ENCODE results near the gene HMGCS1. TPM values are rescaled to one million over a fixed set of nuclear protein-coding genes. Genes with fewer than 3 reads are reported as not detected.
A peak's percentile ranks its signal among the peaks of the same experiment; 100 is the strongest.
"Not testable (repeated sequence)": the region's sequence is repeated elsewhere in the genome, so short reads cannot be mapped to it uniquely, and the experiment has no call there.

HMGCS1 gene
- total RNA-seq = 51.9 and 101 TPM in 2 replicates
- 61.3 TPM for polyA plus RNA-seq (2012)

DNA sequence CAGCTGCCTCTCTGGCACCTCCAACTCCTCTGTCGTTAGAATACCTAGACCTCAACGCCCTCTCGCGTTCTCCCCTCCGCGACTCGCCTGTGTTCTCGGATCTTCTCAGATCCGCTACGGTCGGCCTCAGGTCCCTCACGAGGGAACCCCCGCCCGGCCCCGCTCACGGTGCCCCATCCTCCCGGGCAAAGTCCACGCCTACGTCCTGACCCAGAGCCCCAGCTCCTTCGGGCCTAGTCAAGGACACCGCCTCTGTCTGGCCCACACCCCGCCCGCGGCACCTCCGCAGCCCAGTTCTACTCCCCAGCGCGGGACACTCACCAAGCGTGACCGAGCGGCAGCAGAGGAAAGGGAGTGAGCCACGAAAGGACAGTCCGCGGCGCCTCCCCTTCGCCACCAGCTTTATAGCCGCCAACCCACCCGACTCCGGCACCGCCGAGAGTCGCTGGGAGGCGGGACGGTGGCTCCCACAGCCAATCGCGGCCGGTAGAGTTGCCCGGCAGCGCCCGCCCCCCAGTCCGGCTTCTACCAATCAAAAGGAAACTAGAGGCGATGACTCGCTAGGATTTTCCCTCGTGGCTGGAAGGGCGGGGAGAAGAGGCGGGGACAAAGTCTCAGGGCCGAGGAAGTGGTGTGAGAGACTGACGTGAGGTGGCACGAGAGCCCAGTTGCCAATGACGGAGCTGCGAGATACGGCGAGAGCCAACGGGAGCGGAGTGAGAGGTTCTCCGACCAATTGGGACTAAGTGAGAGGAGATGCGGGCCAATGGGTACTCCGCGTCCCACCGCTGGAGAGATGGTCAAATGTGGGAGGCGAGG, at the start of gene HMGCS1:
Gene HMGCS1 (minus strand): TSS at position 378 of the 819 bp plus-strand sequence. CDS start 14,447 bp downstream, outside the sequence.
- DNase-seq (ENCODE audit: low read depth) = peak; percentile 100

DNA sequence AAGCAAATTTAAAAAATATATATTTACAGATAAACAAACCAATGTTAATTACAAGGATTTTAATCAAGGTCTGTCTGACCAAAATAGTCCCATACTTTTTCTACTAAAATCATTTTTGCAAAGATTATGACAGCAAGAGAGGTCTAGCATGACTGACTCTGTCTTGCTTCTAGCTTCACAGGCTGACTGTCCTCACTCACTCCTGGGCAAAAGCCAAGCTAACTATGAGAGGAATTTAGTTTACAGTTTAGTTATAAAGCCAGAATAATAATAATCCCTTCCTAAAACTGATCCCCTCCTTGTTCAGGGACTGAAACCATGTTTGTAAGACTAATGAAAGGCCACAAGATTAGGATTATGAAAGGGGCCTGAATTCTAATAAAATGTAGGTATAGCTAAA, 45.5 kb upstream of the HMGCS1 start:
- no peak for DNase-seq (ENCODE audit: low read depth)

DNA sequence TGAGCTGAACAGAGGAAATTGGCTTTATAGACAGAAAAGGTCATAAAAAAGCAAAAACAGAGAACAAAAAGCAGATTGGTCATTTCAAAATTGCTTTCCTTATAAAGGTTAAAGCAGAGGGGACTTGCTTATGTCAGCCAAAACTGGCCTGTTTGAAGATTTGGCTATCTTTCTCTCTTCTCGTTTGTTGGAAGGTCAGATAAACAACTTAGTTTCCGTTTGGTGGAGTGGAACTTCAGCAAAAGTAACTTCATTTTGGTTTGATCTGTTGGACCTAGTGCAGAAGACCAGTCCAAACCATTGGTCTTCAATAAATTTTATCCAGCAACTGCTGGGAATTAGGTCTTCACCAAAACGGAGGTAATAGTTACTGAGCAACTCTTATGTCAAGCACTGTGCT, 45.1 kb upstream of the HMGCS1 start:
- no peak for DNase-seq (ENCODE audit: low read depth)

- DNase-seq (ENCODE audit: low read depth) = no peak
Observed at GRCh38 chr5:43357878-43358281, 44.7 kb upstream of the HMGCS1 start.

DNA sequence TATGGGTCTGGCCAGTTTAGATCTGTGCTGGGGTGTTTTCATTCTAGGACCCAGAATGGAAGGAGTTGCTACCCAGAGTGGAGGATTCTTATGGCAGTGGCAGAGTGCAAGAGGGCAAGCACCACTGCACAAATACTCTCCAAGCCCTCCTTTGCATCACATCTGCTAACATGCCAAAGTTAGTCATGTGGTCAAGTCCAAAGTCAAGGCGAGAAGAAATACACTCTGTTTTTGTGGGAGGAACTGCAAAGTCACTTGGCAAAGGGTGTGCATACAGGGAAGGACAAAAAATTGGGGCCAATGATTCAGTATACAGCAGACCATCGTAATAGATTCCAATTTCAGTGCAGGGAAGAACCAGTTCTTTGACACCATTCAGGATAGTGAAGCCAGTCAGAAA, 43.9 kb upstream of the HMGCS1 start:
- DNase-seq (ENCODE audit: low read depth) = no peak

- DNase-seq (ENCODE audit: low read depth) = no peak
Observed at GRCh38 chr5:43354774-43355173, 41.6 kb upstream of the HMGCS1 start.

DNA sequence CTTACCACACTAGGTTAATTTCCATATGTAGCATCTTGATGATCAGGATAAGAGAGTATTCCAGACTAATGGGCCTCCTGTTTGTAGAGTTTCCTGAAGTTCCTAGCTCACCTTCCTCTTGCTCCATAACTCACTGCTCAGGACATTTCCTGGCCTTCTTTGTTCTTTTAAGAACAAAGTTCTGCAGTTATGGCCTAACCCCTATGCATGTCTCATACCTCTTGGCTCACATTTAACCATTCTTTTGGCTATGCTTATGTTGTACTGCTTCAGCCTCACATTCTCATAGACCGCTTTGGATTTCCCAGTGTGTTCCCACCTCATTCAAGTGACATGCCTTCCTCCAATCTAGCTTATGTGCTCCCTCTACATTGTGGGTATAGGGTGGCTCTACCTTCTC, 40.5 kb upstream of the HMGCS1 start:
- no peak for DNase-seq (ENCODE audit: low read depth)

DNA sequence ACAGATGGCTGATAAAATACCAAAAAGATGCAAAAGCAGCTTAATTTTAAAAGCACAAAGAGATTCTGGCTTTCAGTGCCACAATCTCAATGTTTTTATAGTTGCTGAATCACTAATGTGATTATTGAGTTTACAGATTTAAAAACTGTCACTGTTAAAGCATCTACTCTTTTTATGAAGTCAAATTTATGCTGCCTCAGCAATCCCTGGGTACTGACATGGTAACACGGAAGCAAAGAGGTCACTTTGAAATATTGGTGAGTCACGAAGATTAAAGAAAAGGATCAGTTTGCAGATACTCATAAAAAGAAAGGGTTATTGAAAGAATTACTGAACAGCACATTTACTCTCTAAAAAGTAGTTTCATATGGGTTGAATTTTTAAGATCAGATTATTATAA, 39.7 kb upstream of the HMGCS1 start:
- DNase-seq (ENCODE audit: low read depth) = no peak

GRCh38 chr5:43352131-43352530, 38.9 kb upstream of the HMGCS1 start:
- DNase-seq (ENCODE audit: low read depth) = no peak

GRCh38 chr5:43348861-43349363, 35.7 kb upstream of the HMGCS1 start:
- no peak for DNase-seq (ENCODE audit: low read depth)

- no peak for DNase-seq (ENCODE audit: low read depth)
Observed at GRCh38 chr5:43348207-43348606, 35.0 kb upstream of the HMGCS1 start.

DNA sequence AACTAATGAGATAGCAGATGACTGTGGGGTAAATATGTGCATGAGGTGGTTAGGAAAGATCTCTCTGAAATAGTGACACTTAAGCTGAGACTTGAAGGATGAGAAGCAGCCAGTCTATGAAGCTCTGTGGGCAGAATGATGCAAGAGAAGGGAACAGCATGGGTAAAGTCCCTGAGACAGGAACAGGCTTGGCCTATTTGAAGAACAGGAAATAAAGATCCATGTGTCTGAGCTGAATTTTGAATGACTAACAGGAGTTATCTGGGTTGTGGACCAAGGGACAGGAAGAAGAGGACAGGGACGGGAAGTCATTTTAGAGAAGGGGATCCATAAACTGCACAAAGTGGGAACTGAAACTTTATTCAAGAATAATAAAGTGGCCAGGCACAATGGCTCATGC, 25.6 kb upstream of the HMGCS1 start:
- no peak for DNase-seq (ENCODE audit: low read depth)

DNA sequence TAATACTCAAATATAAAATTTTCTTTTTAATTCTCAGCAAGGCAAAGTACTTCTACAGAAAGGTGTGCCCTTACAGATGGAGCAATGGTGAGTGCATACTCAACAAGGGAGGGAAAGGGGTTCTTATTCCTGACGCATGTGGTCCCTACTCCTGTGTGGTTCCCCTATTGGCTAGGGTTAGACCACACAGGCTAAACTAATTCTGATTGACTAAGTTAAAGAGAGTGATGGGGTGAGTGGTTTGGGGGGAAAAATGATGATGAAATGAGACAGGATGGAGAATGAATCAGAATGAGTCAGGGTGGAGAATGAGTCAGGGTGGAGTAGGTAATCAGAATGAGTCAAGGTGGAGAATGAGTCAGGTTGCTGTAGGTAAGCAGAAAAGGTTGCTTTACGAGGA, 22.9 kb upstream of the HMGCS1 start:
- DNase-seq (ENCODE audit: low read depth) = no peak

DNA sequence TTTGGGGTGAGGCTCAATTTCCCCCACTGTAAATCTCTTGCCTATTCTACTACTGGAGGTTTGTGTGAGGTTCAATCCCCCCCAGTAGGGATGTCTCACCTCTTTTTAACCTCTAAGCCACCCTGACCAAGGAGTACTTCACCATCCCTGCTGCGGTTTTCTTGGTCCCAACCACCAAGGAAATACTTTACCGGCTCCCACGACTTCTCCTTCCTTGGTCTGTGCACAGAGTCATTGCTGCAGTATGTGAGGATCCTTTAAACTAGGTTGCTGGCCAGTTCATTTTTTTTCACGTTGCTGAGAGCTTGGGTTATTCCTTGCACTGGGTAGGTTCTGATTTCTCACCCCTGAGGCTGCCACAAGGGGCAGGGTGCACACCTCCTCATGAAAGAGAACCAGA, 22.5 kb upstream of the HMGCS1 start:
- no peak for DNase-seq (ENCODE audit: low read depth)

- no peak for DNase-seq (ENCODE audit: low read depth)
Observed at GRCh38 chr5:43332401-43332800, 19.2 kb upstream of the HMGCS1 start.

- not testable (repeated sequence) for DNase-seq (ENCODE audit: low read depth)
Observed at GRCh38 chr5:43325624-43326023, 12.4 kb upstream of the HMGCS1 start.

DNA sequence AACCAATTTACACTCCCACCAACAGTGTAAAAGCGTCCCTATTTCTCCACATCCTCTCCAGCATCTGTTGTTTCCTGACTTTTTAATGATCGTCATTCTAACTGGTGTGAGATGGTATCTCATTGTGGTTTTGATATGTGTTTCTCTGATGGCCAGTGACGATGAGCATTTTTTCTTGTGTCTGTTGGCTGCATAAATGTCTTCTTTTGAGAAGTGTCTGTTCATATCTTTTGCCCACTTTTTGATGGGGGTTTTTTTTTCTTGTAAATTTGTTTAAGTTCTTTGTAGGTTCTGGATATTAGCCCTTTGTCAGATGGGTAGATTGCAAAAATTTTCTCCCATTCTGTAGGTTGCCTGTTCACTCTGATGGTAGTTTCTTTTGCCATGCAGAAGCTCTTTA, 10.3 kb upstream of the HMGCS1 start:
- DNase-seq (ENCODE audit: low read depth) = not testable (repeated sequence)

DNA sequence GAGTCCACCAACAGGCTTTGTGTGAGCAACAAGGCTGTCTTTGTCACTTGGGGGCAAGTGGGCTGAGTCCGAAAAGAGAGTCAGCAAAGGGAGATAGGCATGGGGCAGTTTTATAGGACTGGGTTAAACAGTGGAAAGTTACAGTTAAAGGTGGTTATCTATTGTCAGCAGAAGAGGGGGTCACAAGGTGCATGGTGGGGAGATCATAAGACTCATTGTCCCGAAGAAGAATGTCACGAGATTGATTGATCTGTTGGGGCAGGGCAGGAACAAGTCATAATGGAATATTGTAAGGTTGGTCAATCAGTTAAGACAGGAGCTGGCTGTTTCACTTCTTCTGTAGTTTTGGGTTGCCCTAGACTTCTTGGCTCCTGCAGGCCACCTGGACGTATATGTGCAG, 7.6 kb upstream of the HMGCS1 start:
- DNase-seq (ENCODE audit: low read depth) = no peak

- DNase-seq (ENCODE audit: low read depth) = no peak
Observed at GRCh38 chr5:43316421-43316820, 3.2 kb upstream of the HMGCS1 start.

DNA sequence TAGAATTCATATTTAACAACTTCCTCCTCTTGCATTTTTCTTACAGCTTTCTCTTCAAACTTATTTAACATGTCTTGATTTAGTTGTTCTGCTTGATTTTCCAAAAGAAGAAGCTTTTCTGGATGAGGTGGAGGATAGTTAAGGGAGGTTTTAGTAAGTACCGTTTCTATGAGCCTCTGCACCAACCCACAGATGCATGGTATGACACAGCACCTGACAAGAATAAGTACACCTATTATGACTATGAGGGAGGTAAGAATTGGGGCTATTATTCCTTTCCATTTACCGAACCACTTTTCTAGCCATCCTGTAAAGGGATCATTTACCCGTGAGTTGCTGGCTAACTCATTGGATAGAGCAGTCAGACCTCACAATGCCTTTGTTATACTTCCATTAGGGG, 2.5 kb upstream of the HMGCS1 start:
- DNase-seq (ENCODE audit: low read depth) = no peak

DNA sequence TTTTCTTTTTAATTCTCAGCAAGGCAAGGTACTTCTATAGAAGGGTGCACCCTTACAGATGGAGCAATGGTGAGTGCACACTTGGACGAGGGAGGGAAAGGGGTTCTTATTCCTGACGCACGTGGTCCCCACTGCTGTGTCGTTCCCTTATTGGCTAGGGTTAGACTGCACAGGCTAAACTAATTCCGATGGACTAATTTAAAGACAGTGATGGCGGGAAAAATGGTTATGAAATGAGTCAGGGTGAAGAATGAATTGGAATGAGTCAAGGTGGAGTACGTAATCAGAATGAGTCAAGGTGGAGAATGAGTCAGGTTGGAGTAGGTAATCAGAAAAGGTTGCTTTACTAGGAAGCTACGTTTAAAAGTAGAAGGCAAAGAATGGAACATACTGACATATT, 2.1 kb upstream of the HMGCS1 start:
- DNase-seq (ENCODE audit: low read depth) = no peak

GRCh38 chr5:43314724-43315123, 1.5 kb upstream of the HMGCS1 start:
- DNase-seq (ENCODE audit: low read depth) = no peak

DNA sequence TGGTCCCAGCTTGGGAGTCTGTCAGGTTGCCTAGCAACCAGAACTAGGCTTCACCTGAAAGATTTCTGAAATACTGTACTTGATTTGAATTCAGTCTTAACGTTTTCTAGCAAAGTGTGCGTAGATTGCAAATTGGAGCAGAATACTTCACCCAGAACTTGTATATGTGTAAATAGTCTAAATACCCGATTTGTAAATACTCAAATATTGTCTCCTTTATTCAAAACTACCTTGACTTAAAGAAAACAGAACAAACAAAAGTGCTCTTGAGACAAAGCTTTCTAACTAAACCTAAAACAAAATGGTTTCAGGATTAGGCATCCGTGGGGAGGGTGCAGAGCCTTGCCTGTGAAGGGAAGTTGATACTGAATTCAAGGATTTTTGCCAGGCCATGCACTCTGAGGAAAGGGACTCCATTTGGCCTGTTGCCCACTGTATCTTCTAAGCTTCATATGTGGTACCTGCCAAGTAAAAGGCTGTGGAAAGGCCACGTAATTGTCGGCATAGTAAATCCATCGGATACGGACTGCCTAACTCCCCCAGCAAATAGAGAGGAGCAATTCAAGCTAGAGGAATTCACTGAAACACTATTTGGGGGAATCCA, 744 bp upstream of the HMGCS1 start:
- no peak for DNase-seq (ENCODE audit: low read depth)
